Measurements from ENCODE around the gene INHBB. TPM values are rescaled to one million over a fixed set of nuclear protein-coding genes. Genes with fewer than 3 reads are reported as not detected.

Gene INHBB
- total RNA-seq, 1 experiment from 2014 or later = 223 TPM

- POLR2A ChIA-PET (ENCODE audit: unreplicated experiment) = no interaction called here
- no peak for TF ChIP-seq EZH2phosphoT487 (IDR thresholded peaks at IDR 0.05; ENCODE audit: borderline replicate concordance, low read length)
- no peak for TF ChIP-seq CTCF (conservative IDR thresholded peaks at IDR 0.05; ENCODE audit: low read depth, low read length)
- TF ChIP-seq EZH2 (IDR thresholded peaks at IDR 0.05; ENCODE audit: low read length, unreplicated experiment) = no peak
- H3K36me3 ChIP-seq (ENCODE audit: low read depth, low read length) = peaks cover 8% of the 10 kb centered on the region
- H3K4me2 ChIP-seq (ENCODE audit: low read length) = no peak overlapping the region
- no peak overlapping the region for H2AFZ ChIP-seq (ENCODE audit: low read length)
- DNase-seq (no peak), ATAC-seq (no peak)
- no peaks in the 10 kb centered on the region for H3K9me3 ChIP-seq (ENCODE audit: low read length)
- no TSS peak for BruUV-seq (replicated peaks)
- H3K27ac ChIP-seq (ENCODE audit: low read length) = no peak overlapping the region
- no peaks in the 10 kb centered on the region for H3F3A ChIP-seq (ENCODE audit: low read length, unreplicated experiment)
- peaks cover 6% of the 10 kb centered on the region for H3K4me1 ChIP-seq (ENCODE audit: insufficient read depth, low read length)
- CTCF ChIA-PET = no interaction called here
- H3K4me3 ChIP-seq (ENCODE audit: low read length) = no peak overlapping the region
- no peaks in the 10 kb centered on the region for H3K27me3 ChIP-seq (ENCODE audit: low read length)
- peaks cover 5% of the 10 kb centered on the region; the same call in 1 of the 2 replicates for H4K20me1 ChIP-seq (ENCODE audit: low read length)
- no peak overlapping the region for H3K9ac ChIP-seq (ENCODE audit: low read length)
- no peaks in the 10 kb centered on the region for H3K9me2 ChIP-seq (replicated peaks; ENCODE audit: low read length)
- intact Hi-C loops (cut with micrococcal nuclease) = loop anchor here (5.0 kb wide), 1 partner anchor 735 kb away; no protein-coding TSS in a partner anchor
- H3K79me2 ChIP-seq (ENCODE audit: low read length) = peaks cover 31% of the 10 kb centered on the region
Observed at GRCh38 chr2:120341977-120342376, 4.0 kb upstream of the INHBB start.

- TF ChIP-seq EZH2phosphoT487 (IDR thresholded peaks at IDR 0.05; ENCODE audit: borderline replicate concordance, low read length) (no peak), CTCF (conservative IDR thresholded peaks at IDR 0.05; ENCODE audit: low read depth, low read length) (no peak)
- Histone ChIP-seq H3K4me1 (ENCODE audit: insufficient read depth, low read length) (peaks cover 6% of the 10 kb centered on the region), H3K4me3 (ENCODE audit: low read length) (no peak overlapping the region), H3K27ac (ENCODE audit: low read length) (no peak overlapping the region), H3F3A (ENCODE audit: low read length, unreplicated experiment) (no peaks in the 10 kb centered on the region), H3K79me2 (ENCODE audit: low read length) (peaks cover 36% of the 10 kb centered on the region), H3K9me2 (replicated peaks; ENCODE audit: low read length) (no peaks in the 10 kb centered on the region), H4K20me1 (ENCODE audit: low read length) (peaks cover 9% of the 10 kb centered on the region; the same call in 1 of the 2 replicates), H3K9ac (ENCODE audit: low read length) (no peak overlapping the region), H3K4me2 (ENCODE audit: low read length) (no peak overlapping the region), H3K9me3 (ENCODE audit: low read length) (no peaks in the 10 kb centered on the region), H3K27me3 (ENCODE audit: low read length) (no peaks in the 10 kb centered on the region), H2AFZ (ENCODE audit: low read length) (no peak overlapping the region), H3K36me3 (ENCODE audit: low read depth, low read length) (peaks cover 13% of the 10 kb centered on the region)
- ATAC-seq = no peak
- CTCF ChIA-PET = interaction anchor here (1.2 to 1.3 kb wide), 2 partner anchors 333 to 335 kb away, joined by 4 to 6 read pairs; no protein-coding TSS in a partner anchor
- intact Hi-C loops (cut with micrococcal nuclease) = loop anchor here (5.0 kb wide), 1 partner anchor 735 kb away; no protein-coding TSS in a partner anchor
- no peak for DNase-seq
- POLR2A ChIA-PET (ENCODE audit: unreplicated experiment) = no interaction called here
- no TSS peak for BruUV-seq (replicated peaks)
Observed at GRCh38 chr2:120342446-120342845, 3.5 kb upstream of the INHBB start.

- Histone ChIP-seq H3K4me1 (ENCODE audit: insufficient read depth, low read length) (peaks cover 6% of the 10 kb centered on the region), H3K9me3 (ENCODE audit: low read length) (no peaks in the 10 kb centered on the region), H3K9ac (ENCODE audit: low read length) (peak overlapping the region; percentile 18; the same call in 1 of the 2 replicates), H3F3A (ENCODE audit: low read length, unreplicated experiment) (no peaks in the 10 kb centered on the region), H3K9me2 (replicated peaks; ENCODE audit: low read length) (no peaks in the 10 kb centered on the region), H3K36me3 (ENCODE audit: low read depth, low read length) (peaks cover 19% of the 10 kb centered on the region), H3K27ac (ENCODE audit: low read length) (no peak overlapping the region), H3K4me3 (ENCODE audit: low read length) (peak overlapping the region; percentile 66), H4K20me1 (ENCODE audit: low read length) (peaks cover 16% of the 10 kb centered on the region), H3K79me2 (ENCODE audit: low read length) (peaks cover 42% of the 10 kb centered on the region), H3K27me3 (ENCODE audit: low read length) (no peaks in the 10 kb centered on the region), H2AFZ (ENCODE audit: low read length) (peak overlapping the region; percentile 86), H3K4me2 (ENCODE audit: low read length) (peak overlapping the region; percentile 86)
- DNase-seq = no peak
- no peak for TF ChIP-seq CTCF (conservative IDR thresholded peaks at IDR 0.05; ENCODE audit: low read depth, low read length)
- no peak for TF ChIP-seq EZH2phosphoT487 (IDR thresholded peaks at IDR 0.05; ENCODE audit: borderline replicate concordance, low read length)
- no peak for TF ChIP-seq EZH2 (IDR thresholded peaks at IDR 0.05; ENCODE audit: low read length, unreplicated experiment)
- ATAC-seq = peak; percentile 2
- BruUV-seq (replicated peaks) = no TSS peak
- intact Hi-C loops (cut with micrococcal nuclease) = loop anchor here (1.0 to 5.0 kb wide), 7 partner anchors 94 to 734 kb away; no protein-coding TSS in a partner anchor
- POLR2A ChIA-PET (ENCODE audit: unreplicated experiment) = interaction anchor here (0.6 to 0.7 kb wide), 2 partner anchors 210 to 339 kb away, joined by 3 to 4 read pairs; no protein-coding TSS in a partner anchor
- CTCF ChIA-PET = interaction anchor here (0.6 to 2.4 kb wide), 9 partner anchors 25 to 342 kb away, joined by 3 to 13 read pairs (median 5); no protein-coding TSS in a partner anchor
Observed at GRCh38 chr2:120343100-120343432, 2.9 kb upstream of the INHBB start.
